Fibroblast of the aortic adventitia (primary cell): Measurements from ENCODE around the gene ATP6V1E1. TPM values are rescaled to one million over a fixed set of nuclear protein-coding genes. Genes with fewer than 3 reads are reported as not detected.

Experiments used
- DNase-seq: peaks from one replicate; pipeline ENCODE4 v3.0.0-alpha.2; 2010; ENCODE audit warnings: low read depth
- H3K4me3 ChIP-seq: 2 replicates; pipeline ENCODE4 v1.5.1; 2011; ENCODE audit warnings: low read depth, mild to moderate bottlenecking, control low read depth, low read length, moderate library complexity
- CTCF ChIP-seq: IDR thresholded peaks from 2 replicates; pipeline ENCODE4 v1.5.1; 2011; ENCODE audit warnings: mild to moderate bottlenecking, low read length, control low read depth, inconsistent platforms; ENCODE audit not compliant: insufficient read depth
- total RNA-seq: library from RNA; depleted of rRNA; stranded (reverse); fragments of >200 nt; gene quantifications from 2 replicates; pipeline ENCODE4 v1.2.3, GENCODE V29; 2012; ENCODE audit warnings: low replicate concordance

Gene ATP6V1E1
- total RNA-seq, 1 donor = 115 TPM

DNA sequence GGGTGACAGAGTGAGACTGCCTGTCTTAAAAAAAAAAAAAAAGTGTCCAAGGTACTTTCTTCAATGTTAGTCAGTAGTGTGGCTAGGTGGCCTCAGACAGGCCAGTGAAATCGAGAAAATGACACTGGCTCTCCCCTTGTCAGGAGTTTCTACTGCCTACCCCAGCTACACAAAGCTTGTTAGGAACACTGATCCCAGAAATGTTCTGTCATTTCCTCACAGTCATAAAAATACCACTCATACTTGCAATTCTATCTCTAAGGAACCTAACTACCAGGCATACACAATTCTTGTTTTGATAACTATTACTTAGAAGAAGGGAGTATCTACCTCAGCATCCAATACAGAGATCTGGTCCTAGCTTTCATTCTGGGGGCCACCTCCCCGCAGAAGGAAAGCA is 31.3 kb downstream of the ATP6V1E1 start:
- DNase-seq = no peak
- TF ChIP-seq CTCF = no peak
- H3K4me3 ChIP-seq = no peak overlapping the region

GRCh38 chr22:17596226-17596625 is 32.3 kb downstream of the ATP6V1E1 start:
- TF ChIP-seq CTCF = no peak
- H3K4me3 ChIP-seq = no peak overlapping the region
- DNase-seq = no peak

DNA sequence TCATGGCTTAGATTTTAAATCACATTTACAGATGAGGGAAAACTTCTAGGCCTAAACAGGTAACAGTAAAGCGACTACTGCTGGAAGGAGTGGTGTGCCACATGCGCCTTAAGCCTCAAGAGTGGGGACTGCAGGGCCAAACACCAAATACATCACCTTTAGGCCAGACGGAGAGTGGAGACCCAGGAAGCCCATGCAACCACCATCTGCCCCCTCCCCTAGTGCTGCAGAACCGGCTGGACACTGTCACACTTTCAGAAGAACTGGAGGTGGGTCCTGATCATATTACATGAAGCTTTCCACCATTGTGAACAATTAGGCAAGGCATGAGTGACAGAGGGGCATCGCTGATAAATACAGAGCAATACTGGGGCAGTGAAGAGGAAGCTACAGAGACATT is 36.3 kb downstream of the ATP6V1E1 start:
- DNase-seq = no peak
- no peak for TF ChIP-seq CTCF
- no peak overlapping the region for H3K4me3 ChIP-seq

DNA sequence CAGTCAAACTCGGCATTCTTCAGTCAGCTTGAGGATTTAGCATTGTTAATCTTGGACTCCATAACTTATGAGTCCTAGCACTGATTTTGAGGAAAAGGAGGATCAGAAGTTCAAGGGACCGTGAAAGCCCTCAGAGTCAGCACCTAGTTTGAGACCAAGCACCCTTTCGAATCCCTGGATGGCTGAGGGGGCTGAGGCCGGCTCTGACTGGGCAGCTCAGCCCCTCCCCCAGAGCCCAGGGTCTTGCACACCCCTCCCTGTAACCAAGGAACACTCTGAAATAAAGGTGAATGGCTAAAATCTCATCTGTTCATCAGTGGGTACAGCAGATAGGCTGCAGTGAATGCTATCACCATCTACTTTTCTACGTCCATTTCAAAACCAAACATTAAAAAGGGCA is 38.0 kb downstream of the ATP6V1E1 start:
- H3K4me3 ChIP-seq = no peak overlapping the region
- DNase-seq = no peak
- TF ChIP-seq CTCF = no peak

- DNase-seq = no peak
- H3K4me3 ChIP-seq = no peak overlapping the region
- TF ChIP-seq CTCF = no peak
These were observed 38.7 kb downstream of the ATP6V1E1 start for GRCh38 chr22:17589810-17590375.

- no peak for TF ChIP-seq CTCF
- no peak overlapping the region for H3K4me3 ChIP-seq
- DNase-seq = no peak
These were observed 39.9 kb downstream of the ATP6V1E1 start for GRCh38 chr22:17588606-17589005.

- TF ChIP-seq CTCF = no peak
- H3K4me3 ChIP-seq = no peak overlapping the region
- DNase-seq = no peak
These were observed 40.9 kb downstream of the ATP6V1E1 start for GRCh38 chr22:17587629-17588028.
